Forelimb muscle (tissue), 1 donor: ENCODE results near the gene STK26. TPM values are rescaled to one million over a fixed set of nuclear protein-coding genes. Genes with fewer than 3 reads are reported as not detected.
"Not testable (repeated sequence)": the region's sequence is repeated elsewhere in the genome, so short reads cannot be mapped to it uniquely, and the experiment has no call there.

Experiments
- DNase-seq: peaks from one replicate; pipeline ENCODE4 v3.0.0-alpha.2; 2013; ENCODE audit warnings: low read depth
- polyA plus RNA-seq: library from polyadenylated mRNA; unstranded; fragments of 120-200 nt; gene quantifications from one replicate; pipeline ENCODE4 v1.2.1, GENCODE V29; 2013; ENCODE audit not compliant: insufficient read length

STK26 gene
- polyA plus RNA-seq, 1 donor = 44.0 TPM

- DNase-seq = no peak
Observed at GRCh38 chrX:132037479-132037993, 14.4 kb downstream of the STK26 start.

- no peak for DNase-seq
Observed at GRCh38 chrX:132040066-132040465, 17.0 kb downstream of the STK26 start.

- DNase-seq = no peak
Observed at GRCh38 chrX:132041015-132041414, 17.9 kb downstream of the STK26 start.

GRCh38 chrX:132043977-132044376 is 20.9 kb downstream of the STK26 start:
- no peak for DNase-seq

GRCh38 chrX:132044953-132045352 is 21.9 kb downstream of the STK26 start:
- DNase-seq = no peak

- no peak for DNase-seq
Observed at GRCh38 chrX:132045456-132045855, 22.4 kb downstream of the STK26 start.

- DNase-seq = no peak
Observed at GRCh38 chrX:132046533-132046932, 23.4 kb downstream of the STK26 start.

- DNase-seq = not testable (repeated sequence)
Observed at GRCh38 chrX:132051778-132052177, 28.7 kb downstream of the STK26 start.

- DNase-seq = no peak
Observed at GRCh38 chrX:132058050-132058449, 34.9 kb downstream of the STK26 start.

GRCh38 chrX:132058975-132059374 is 35.9 kb downstream of the STK26 start:
- no peak for DNase-seq

GRCh38 chrX:132059973-132060540 is 37.0 kb downstream of the STK26 start:
- no peak for DNase-seq

- DNase-seq = no peak
Observed at GRCh38 chrX:132063334-132063733, 40.2 kb downstream of the STK26 start.

GRCh38 chrX:132063862-132064261 is 40.8 kb downstream of the STK26 start:
- DNase-seq = no peak

- DNase-seq = no peak
Observed at GRCh38 chrX:132068405-132068804, 45.3 kb downstream of the STK26 start.

- no peak for DNase-seq
Observed at GRCh38 chrX:132071254-132071653, 48.2 kb downstream of the STK26 start.

- no peak for DNase-seq
Observed at GRCh38 chrX:132077414-132077813, 54.3 kb downstream of the STK26 start.

GRCh38 chrX:132077912-132078311 is 54.8 kb downstream of the STK26 start:
- no peak for DNase-seq

GRCh38 chrX:132085786-132086185 is 62.7 kb downstream of the STK26 start:
- no peak for DNase-seq

- no peak for DNase-seq
Observed at GRCh38 chrX:132086672-132087071, 63.6 kb downstream of the STK26 start.

GRCh38 chrX:132088864-132089263 is 65.8 kb downstream of the STK26 start:
- no peak for DNase-seq

GRCh38 chrX:132090403-132091159 is 67.5 kb downstream of the STK26 start:
- DNase-seq = no peak

GRCh38 chrX:132092439-132093065 is 69.5 kb downstream of the STK26 start:
- DNase-seq = peak; percentile 39
